HFF-Myc (cell line): ENCODE measurements around the gene VIL1.

Experiments
- DNase-seq: peaks from one replicate; pipeline ENCODE4 v3.0.0-alpha.2; 2011; ENCODE audit warnings: low read depth; ENCODE audit errors: extremely low read depth
- H3K4me3 ChIP-seq: replicated peaks from 2 replicates; pipeline ENCODE4 v1.5.1; 2011; ENCODE audit warnings: low read depth, mild to moderate bottlenecking, control low read depth, low read length
- CTCF ChIP-seq: IDR thresholded peaks from 2 replicates; pipeline ENCODE4 v1.5.1; 2012; ENCODE audit warnings: mild to moderate bottlenecking, low read depth, low read length, control low read depth; ENCODE audit errors: missing control alignments

Gene VIL1

GRCh38 chr2:218418717-218419458 is at the start of gene VIL1:
Gene VIL1, plus strand, starts transcription at chr2:218419123. Its CDS starts 4,656 bp downstream, at chr2:218423779.
- no peak for DNase-seq
- no peak within 1 kb of the TSS for H3K4me3 ChIP-seq
- no peak for TF ChIP-seq CTCF

GRCh38 chr2:218369330-218369729 is 49.6 kb upstream of the VIL1 start:
- no peak for TF ChIP-seq CTCF
- no peak overlapping the region for H3K4me3 ChIP-seq
- no peak for DNase-seq

DNA sequence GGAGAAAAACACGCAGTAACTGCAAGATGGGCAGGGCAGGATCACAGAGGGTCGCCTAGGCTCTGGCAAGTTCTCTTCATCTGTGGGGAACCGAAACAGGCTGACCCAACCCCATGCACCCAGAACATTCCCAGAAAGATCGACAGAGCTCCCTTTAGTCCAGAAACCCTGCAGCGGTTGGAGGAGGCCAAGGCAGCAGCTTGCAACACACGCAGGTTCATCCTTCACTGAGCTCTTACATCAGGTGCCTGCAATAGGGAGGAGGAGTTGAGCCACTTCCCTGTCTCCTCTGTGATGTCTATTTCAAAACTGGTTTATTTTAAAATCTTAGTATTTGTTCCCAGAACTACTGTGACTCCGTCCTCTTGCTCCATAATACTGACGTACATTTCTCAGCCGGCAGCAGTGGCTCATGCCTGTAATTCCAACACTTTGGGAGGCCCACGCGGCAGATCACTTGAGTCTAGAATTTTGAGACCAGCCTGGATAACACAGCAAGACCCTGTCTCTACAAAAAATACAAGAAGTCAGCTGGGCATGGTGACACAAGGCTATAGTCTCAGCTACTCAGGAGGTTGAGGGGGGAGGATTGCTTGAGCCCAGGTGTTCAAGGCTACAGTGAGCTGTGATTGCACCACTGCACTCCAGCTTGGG is 48.4 kb upstream of the VIL1 start:
- no peak for DNase-seq
- H3K4me3 ChIP-seq, result no peak overlapping the region
- no peak for TF ChIP-seq CTCF

DNA sequence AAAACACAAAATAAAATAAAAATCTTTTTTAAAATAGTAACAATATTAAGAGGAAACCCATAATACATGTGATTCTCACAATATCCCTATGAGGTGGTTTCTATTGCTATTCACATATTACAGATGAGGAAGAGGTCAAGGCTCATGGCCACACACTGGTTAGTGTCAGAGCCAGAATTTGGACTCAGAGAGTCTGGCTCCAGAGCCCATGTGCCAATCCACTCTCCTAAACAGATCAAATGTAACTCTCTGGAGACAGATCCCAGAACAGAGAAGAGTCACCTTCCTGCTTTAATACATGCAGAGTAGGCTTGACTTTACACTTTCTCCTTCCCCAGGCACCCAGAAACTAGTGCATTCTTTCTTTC is 47.0 kb upstream of the VIL1 start:
- no peak for TF ChIP-seq CTCF
- DNase-seq, result no peak
- no peak overlapping the region for H3K4me3 ChIP-seq

DNA sequence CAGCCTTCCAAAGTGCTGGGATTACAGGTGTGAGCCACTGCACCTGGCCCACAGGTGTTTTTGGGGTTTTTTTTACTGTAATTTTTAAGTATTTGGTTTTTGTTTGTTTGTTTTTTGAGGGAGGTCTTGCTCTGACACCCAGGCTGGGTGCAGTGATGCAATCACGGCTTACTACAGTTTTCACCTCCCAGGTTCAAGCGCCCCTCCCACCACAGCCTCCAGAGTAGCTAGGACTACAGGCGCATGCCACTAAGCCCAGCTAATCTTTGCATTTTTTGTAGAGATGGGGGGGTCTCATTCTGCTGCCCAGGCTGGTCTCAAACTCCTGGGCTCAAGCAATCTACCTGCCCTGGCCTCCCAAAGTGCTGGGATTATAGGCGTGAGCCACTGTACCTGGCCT is 44.1 kb upstream of the VIL1 start:
- H3K4me3 ChIP-seq, result no peak overlapping the region
- TF ChIP-seq CTCF, result no peak
- DNase-seq, result no peak

- no peak for DNase-seq
- H3K4me3 ChIP-seq, result no peak overlapping the region
- TF ChIP-seq CTCF, result no peak
Measured at GRCh38 chr2:218375212-218375611, 43.7 kb upstream of the VIL1 start.
